ENCODE results near the gene MYO1B. TPM values are rescaled to one million over a fixed set of nuclear protein-coding genes. Genes with fewer than 3 reads are reported as not detected.

The MYO1B gene
- total and polyA plus RNA-seq, 2 of the 4 experiments (the other 2 are of a cell fraction): 57.2 to 116 TPM

- no peak for TF ChIP-seq USF2 (IDR thresholded peaks at IDR 0.05; ENCODE audit: low read depth, low read length)
- TF ChIP-seq POLR2A (IDR thresholded peaks at IDR 0.05; ENCODE audit: low read depth, low read length): no peak
Measured at GRCh38 chr2:191270306-191271161, 25.3 kb downstream of the MYO1B start (continued).

GRCh38 chr2:191272064-191272463 lies 26.9 kb downstream of the MYO1B start:
- TF ChIP-seq CEBPB (IDR thresholded peaks at IDR 0.05; ENCODE audit: low read depth, low read length) (no peak), MAZ (IDR thresholded peaks at IDR 0.05; ENCODE audit: borderline replicate concordance, low read depth, low read length) (no peak), MXI1 (IDR thresholded peaks at IDR 0.05; ENCODE audit: borderline replicate concordance, low read depth, low read length) (no peak), SMC3 (IDR thresholded peaks at IDR 0.05; ENCODE audit: low read depth, low read length) (no peak), BHLHE40 (IDR thresholded peaks at IDR 0.05; ENCODE audit: low read depth, low read length) (no peak), RCOR1 (IDR thresholded peaks at IDR 0.05; ENCODE audit: insufficient replicate concordance, low read length) (no peak), FOS (IDR thresholded peaks at IDR 0.05; ENCODE audit: low read depth, low read length) (no peak), USF2 (IDR thresholded peaks at IDR 0.05; ENCODE audit: low read depth, low read length) (no peak)
- TF ChIP-seq, protein P1, sequence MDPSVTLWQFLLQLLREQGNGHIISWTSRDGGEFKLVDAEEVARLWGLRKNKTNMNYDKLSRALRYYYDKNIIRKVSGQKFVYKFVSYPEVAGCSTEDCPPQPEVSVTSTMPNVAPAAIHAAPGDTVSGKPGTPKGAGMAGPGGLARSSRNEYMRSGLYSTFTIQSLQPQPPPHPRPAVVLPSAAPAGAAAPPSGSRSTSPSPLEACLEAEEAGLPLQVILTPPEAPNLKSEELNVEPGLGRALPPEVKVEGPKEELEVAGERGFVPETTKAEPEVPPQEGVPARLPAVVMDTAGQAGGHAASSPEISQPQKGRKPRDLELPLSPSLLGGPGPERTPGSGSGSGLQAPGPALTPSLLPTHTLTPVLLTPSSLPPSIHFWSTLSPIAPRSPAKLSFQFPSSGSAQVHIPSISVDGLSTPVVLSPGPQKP (IDR thresholded peaks at IDR 0.05; ENCODE audit: borderline replicate concordance, low read depth, low read length): no peak
- Histone ChIP-seq H2BK5ac (ENCODE audit: low read depth, low read length, poor library complexity, severe bottlenecking) (no peak overlapping the region), H3K18ac (ENCODE audit: low read depth, low read length) (no peak overlapping the region), H3K23ac (ENCODE audit: low read depth, low read length) (no peak overlapping the region), H4K8ac (ENCODE audit: low read depth in 2 of 2, low read length in 2 of 2) (no peak overlapping the region), H3K27me3 (ENCODE audit: control insufficient read depth, insufficient read depth, low read length) (no peaks in the 10 kb centered on the region), H4K20me1 (ENCODE audit: insufficient read depth, low read length) (peaks cover 92% of the 10 kb centered on the region), H3K4me3 (ENCODE audit: insufficient read depth, low read depth, low read length) (no peak overlapping the region), H3K36me3 (ENCODE audit: control insufficient read depth, insufficient read depth, low read length) (peaks cover 3% of the 10 kb centered on the region; the same call in 1 of the 2 replicates), H3K9me1 (ENCODE audit: insufficient read depth, low read length) (peaks cover 31% of the 10 kb centered on the region), H4K91ac (ENCODE audit: insufficient read depth, low read depth, low read length) (no peak overlapping the region), H3K4ac (ENCODE audit: low read depth, low read length) (no peak overlapping the region), H3K14ac (replicated peaks; ENCODE audit: low read depth, low read length) (no peak overlapping the region), H3K56ac (ENCODE audit: extremely low read depth, insufficient read depth, low read length) (no peak overlapping the region), H2AK9ac (replicated peaks; ENCODE audit: low read depth, low read length, poor library complexity) (no peak overlapping the region), H3K4me2 (ENCODE audit: low read depth, low read length) (no peak overlapping the region), H2BK120ac (ENCODE audit: low read depth, low read length) (no peak overlapping the region), H3K79me1 (ENCODE audit: low read depth in 1 of 2, low read length in 2 of 2) (peaks cover 32 to 91% of the 10 kb centered on the region in 2 experiments), H2BK15ac (ENCODE audit: low read depth, low read length) (no peak overlapping the region), H4K5ac (ENCODE audit: low read depth, low read length) (no peak overlapping the region), H2AK5ac (ENCODE audit: low read depth, low read length) (no peak overlapping the region), H2BK20ac (ENCODE audit: low read depth, low read length) (no peak overlapping the region), H3K4me1 (ENCODE audit: control insufficient read depth, insufficient read depth, low read length) (peaks cover 9% of the 10 kb centered on the region), H2AFZ (replicated peaks; ENCODE audit: low read length, poor library complexity) (no peak overlapping the region), H3K9ac (ENCODE audit: low read depth, low read length) (no peak overlapping the region), H3K27ac (ENCODE audit: insufficient read depth, low read length) (no peak overlapping the region), H3K9me3 (ENCODE audit: control insufficient read depth, insufficient read depth, low read length) (no peaks in the 10 kb centered on the region)
- intact Hi-C loops (cut with micrococcal nuclease) (no loop called here), dilution Hi-C loops (cut with HindIII; ENCODE audit: low sequenced_read_pairs, unreplicated experiment) (no loop called here), in situ Hi-C loops (cut with MboI; ENCODE audit: low sequenced_read_pairs) (no loop called here)
- POLR2A ChIA-PET (ENCODE audit: unreplicated experiment): no interaction called here
- no CpG with 5 or more reads among the region's 2 CpGs for WGBS, 2 experiments (ENCODE audit: extremely low coverage in 2 of 2, insufficient read length in 1 of 2)
- DNase-seq: no peak
- CTCF ChIA-PET: no interaction called here
- no TSS peak for BruUV-seq (replicated peaks)
- no peak for ATAC-seq (ENCODE audit: low read depth)

All from IMR-90 (cell line).